Neural crest cell (in vitro differentiated cells): ENCODE data around the gene SCEL. TPM values are rescaled to one million over a fixed set of nuclear protein-coding genes. Genes with fewer than 3 reads are reported as not detected.

Experiments used
- DNase-seq: peaks from one replicate; pipeline ENCODE4 v3.0.0; 2021; ENCODE audit warnings: low read depth, mixed read lengths, low spot score
- H3K27ac Mint-ChIP-seq: one replicate; pipeline ENCODE4 v1.8.0; 2021; ENCODE audit warnings: mild to moderate bottlenecking, mixed read lengths; ENCODE audit not compliant: unreplicated experiment
- H3K27me3 Mint-ChIP-seq: 2 replicates; pipeline ENCODE4 v1.8.0; 2021; ENCODE audit warnings: low read depth, mild to moderate bottlenecking, mixed read lengths
- H3K36me3 Mint-ChIP-seq: 2 replicates; pipeline ENCODE4 v1.8.0; 2021; ENCODE audit warnings: low read depth, mild to moderate bottlenecking, mixed read lengths
- H3K4me1 Mint-ChIP-seq: 2 replicates; pipeline ENCODE4 v1.8.0; 2021; ENCODE audit warnings: mixed read lengths
- H3K4me3 Mint-ChIP-seq: one replicate; pipeline ENCODE4 v1.8.0; 2021; ENCODE audit warnings: mild to moderate bottlenecking, mixed read lengths
- H3K9me3 Mint-ChIP-seq: 2 replicates; pipeline ENCODE4 v1.8.0; 2021; ENCODE audit warnings: mixed read lengths
- total RNA-seq: library from RNA; stranded (reverse); gene quantifications from 2 replicates; pipeline ENCODE4 v1.2.1, GENCODE V29; 2021
- TF ChIP-seq, protein P1 (sequence below): fragments of 200-600 bp; sonication (generic); conservative IDR thresholded peaks from 2 replicates; pipeline ENCODE4 v1.5.0; 2021; ENCODE audit warnings: antibody characterized with exemption, mild to moderate bottlenecking

The SCEL gene
- total RNA-seq, 1 donor from 2014 or later = not detected

GRCh38 chr13:77580748-77581147 is 45.2 kb downstream of the SCEL start:
- Mint-ChIP-seq H3K27ac (no peak overlapping the region), H3K27me3 (no peaks in the 10 kb centered on the region), H3K36me3 (no peaks in the 10 kb centered on the region), H3K4me1 (no peaks in the 10 kb centered on the region), H3K4me3 (no peak overlapping the region), H3K9me3 (peaks cover 5% of the 10 kb centered on the region)
- no peak for DNase-seq
- TF ChIP-seq, protein P1, sequence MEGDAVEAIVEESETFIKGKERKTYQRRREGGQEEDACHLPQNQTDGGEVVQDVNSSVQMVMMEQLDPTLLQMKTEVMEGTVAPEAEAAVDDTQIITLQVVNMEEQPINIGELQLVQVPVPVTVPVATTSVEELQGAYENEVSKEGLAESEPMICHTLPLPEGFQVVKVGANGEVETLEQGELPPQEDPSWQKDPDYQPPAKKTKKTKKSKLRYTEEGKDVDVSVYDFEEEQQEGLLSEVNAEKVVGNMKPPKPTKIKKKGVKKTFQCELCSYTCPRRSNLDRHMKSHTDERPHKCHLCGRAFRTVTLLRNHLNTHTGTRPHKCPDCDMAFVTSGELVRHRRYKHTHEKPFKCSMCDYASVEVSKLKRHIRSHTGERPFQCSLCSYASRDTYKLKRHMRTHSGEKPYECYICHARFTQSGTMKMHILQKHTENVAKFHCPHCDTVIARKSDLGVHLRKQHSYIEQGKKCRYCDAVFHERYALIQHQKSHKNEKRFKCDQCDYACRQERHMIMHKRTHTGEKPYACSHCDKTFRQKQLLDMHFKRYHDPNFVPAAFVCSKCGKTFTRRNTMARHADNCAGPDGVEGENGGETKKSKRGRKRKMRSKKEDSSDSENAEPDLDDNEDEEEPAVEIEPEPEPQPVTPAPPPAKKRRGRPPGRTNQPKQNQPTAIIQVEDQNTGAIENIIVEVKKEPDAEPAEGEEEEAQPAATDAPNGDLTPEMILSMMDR = no peak

DNA sequence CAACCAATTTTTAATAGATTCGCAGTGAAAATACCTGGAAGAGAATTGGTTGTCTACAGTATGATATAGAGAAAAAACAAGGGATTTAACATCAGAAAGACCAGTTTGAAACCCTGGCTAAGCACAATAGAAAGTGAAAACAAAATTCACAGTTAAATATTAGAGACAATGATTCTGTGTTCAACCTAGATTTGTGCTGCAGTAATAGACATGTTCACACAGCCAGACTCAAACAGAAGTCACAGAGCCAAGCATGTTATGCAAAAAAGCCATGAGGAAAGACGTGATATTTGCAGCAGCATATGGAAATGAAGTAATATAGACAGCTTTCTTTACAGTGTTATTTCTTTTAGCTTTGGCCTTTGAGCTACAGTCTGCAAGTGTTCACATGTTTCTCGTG is 48.1 kb downstream of the SCEL start:
- Mint-ChIP-seq H3K4me3 (no peak overlapping the region), H3K27me3 (no peaks in the 10 kb centered on the region), H3K27ac (no peak overlapping the region), H3K36me3 (no peaks in the 10 kb centered on the region), H3K9me3 (no peaks in the 10 kb centered on the region), H3K4me1 (no peaks in the 10 kb centered on the region)
- DNase-seq = no peak
- TF ChIP-seq, protein P1 = no peak

GRCh38 chr13:77584106-77584505 is 48.6 kb downstream of the SCEL start:
- Mint-ChIP-seq H3K4me3 (no peak overlapping the region), H3K4me1 (no peaks in the 10 kb centered on the region), H3K27ac (no peak overlapping the region), H3K9me3 (no peaks in the 10 kb centered on the region), H3K36me3 (no peaks in the 10 kb centered on the region), H3K27me3 (no peaks in the 10 kb centered on the region)
- DNase-seq = no peak
- TF ChIP-seq, protein P1 = no peak

- Mint-ChIP-seq H3K4me3 (no peak overlapping the region), H3K9me3 (no peaks in the 10 kb centered on the region)
These were observed 59.8 kb downstream of the SCEL start for GRCh38 chr13:77595166-77595810.

DNA sequence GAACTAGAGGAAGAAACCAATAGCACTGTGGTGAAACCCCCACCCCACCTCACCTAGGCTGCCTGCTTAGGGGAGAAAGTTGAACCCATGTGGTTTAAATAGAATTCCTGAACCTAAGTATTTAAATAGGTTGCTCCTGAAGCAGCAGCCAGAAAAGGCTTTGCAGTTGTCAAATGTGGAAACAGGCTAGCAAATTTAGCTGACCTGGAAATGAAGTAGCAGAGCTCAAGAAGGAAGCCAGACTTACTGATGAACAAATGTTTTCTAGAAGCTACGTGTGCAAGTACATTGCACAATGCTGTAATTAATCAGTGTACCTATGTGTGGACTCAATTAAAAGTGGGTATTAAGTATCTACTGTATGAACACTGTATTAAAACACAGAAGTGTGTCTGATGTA is 61.3 kb downstream of the SCEL start:
- no peaks in the 10 kb centered on the region for H3K36me3 Mint-ChIP-seq
- no peaks in the 10 kb centered on the region for H3K9me3 Mint-ChIP-seq
- no peak overlapping the region for H3K27ac Mint-ChIP-seq
- no peak for DNase-seq
- H3K4me1 Mint-ChIP-seq = no peaks in the 10 kb centered on the region
- no peak overlapping the region for H3K4me3 Mint-ChIP-seq
- TF ChIP-seq, protein P1 = no peak
- no peaks in the 10 kb centered on the region for H3K27me3 Mint-ChIP-seq

More at GRCh38 chr13:77595166-77595810, 59.8 kb downstream of the SCEL start:
- Mint-ChIP-seq H3K36me3 (no peaks in the 10 kb centered on the region), H3K4me1 (no peaks in the 10 kb centered on the region), H3K27me3 (no peaks in the 10 kb centered on the region), H3K27ac (no peak overlapping the region)
- no peak for DNase-seq
- TF ChIP-seq, protein P1 = no peak
